ENCODE results near the gene CYTH3.
A peak's percentile ranks its signal among the peaks of the same experiment; 100 is the strongest.
"Not testable (repeated sequence)": the region's sequence is repeated elsewhere in the genome, so short reads cannot be mapped to it uniquely, and the experiment has no call there.

The CYTH3 gene

DNA sequence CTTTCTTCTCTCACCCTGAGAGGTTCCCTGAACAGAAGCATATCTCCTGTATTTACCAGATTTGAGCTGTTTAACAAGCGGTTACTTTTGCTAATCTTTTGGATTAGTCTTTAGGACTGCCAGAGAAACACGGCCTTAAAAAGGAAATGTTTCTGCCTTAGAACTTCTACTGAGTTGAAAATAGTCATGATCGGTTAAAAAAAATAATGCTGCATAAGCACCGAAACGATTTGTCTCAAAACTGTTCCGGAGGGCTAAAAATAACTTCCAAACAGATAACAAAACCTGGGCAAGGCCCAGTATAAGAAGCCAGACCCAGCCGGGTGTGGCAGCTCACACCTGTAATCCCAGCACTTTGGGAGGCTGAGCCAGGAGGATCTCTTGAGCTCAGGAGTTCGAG, 43.3 kb upstream of the CYTH3 start:
- ATAC-seq (ENCODE audit: low read depth): no peak
- TF ChIP-seq, protein P1, sequence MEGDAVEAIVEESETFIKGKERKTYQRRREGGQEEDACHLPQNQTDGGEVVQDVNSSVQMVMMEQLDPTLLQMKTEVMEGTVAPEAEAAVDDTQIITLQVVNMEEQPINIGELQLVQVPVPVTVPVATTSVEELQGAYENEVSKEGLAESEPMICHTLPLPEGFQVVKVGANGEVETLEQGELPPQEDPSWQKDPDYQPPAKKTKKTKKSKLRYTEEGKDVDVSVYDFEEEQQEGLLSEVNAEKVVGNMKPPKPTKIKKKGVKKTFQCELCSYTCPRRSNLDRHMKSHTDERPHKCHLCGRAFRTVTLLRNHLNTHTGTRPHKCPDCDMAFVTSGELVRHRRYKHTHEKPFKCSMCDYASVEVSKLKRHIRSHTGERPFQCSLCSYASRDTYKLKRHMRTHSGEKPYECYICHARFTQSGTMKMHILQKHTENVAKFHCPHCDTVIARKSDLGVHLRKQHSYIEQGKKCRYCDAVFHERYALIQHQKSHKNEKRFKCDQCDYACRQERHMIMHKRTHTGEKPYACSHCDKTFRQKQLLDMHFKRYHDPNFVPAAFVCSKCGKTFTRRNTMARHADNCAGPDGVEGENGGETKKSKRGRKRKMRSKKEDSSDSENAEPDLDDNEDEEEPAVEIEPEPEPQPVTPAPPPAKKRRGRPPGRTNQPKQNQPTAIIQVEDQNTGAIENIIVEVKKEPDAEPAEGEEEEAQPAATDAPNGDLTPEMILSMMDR (IDR thresholded peaks at IDR 0.05; ENCODE audit: poor library complexity, severe bottlenecking): no peak
- Histone ChIP-seq H3K4me3 (ENCODE audit: severe bottlenecking) (no peak overlapping the region), H3K9me3 (ENCODE audit: severe bottlenecking) (no peaks in the 10 kb centered on the region), H3K27me3 (ENCODE audit: insufficient read depth, poor library complexity, severe bottlenecking) (no peaks in the 10 kb centered on the region), H3K36me3 (ENCODE audit: low read depth) (no peaks in the 10 kb centered on the region), H3K27ac (ENCODE audit: poor library complexity, severe bottlenecking) (no peak overlapping the region), H3K4me1 (ENCODE audit: insufficient read depth, poor library complexity, severe bottlenecking) (peaks cover 9% of the 10 kb centered on the region)
- no peak for DNase-seq (ENCODE audit: low spot score)

DNA sequence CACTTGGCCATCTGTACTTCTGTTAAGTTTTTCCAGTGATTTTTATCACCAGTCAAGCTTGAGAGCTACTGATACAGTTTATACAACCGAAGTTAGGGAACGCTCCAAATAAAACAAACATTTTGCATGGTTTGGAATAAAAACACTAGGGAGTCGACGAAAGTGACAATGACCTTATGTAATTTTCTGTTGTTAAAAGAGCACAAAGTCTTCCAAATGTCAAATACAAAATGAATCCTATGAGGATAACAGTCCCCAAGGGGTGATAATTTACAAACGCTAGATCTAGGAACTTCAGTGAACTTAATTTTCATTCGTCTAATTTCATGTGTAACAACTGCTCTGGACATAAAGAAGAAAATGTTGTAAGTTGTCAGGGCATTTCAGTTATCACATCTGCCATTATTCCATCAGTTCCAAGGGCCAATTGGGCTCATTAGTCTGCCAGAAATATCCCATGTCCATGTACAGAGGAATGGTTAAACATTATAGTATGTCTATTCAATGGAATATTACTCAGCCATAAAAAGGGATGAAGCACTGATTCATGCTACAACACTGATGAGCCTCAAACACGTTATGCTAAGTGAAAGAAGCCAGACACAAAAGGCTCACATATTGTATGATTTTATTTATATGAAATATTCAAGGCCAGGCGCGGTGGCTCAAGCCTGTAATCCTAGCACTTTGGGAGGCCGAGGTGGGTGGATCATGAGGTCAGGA, 38.0 kb upstream of the CYTH3 start:
- DNase-seq (ENCODE audit: low spot score) (no peak), ATAC-seq (ENCODE audit: low read depth) (no peak)
- TF ChIP-seq, protein P1 (IDR thresholded peaks at IDR 0.05; ENCODE audit: poor library complexity, severe bottlenecking): no peak
- Histone ChIP-seq H3K27ac (ENCODE audit: poor library complexity, severe bottlenecking) (no peak overlapping the region), H3K4me1 (ENCODE audit: insufficient read depth, poor library complexity, severe bottlenecking) (peaks cover 25% of the 10 kb centered on the region), H3K27me3 (ENCODE audit: insufficient read depth, poor library complexity, severe bottlenecking) (no peaks in the 10 kb centered on the region), H3K9me3 (ENCODE audit: severe bottlenecking) (no peaks in the 10 kb centered on the region), H3K36me3 (ENCODE audit: low read depth) (no peaks in the 10 kb centered on the region), H3K4me3 (ENCODE audit: severe bottlenecking) (no peak overlapping the region)

DNA sequence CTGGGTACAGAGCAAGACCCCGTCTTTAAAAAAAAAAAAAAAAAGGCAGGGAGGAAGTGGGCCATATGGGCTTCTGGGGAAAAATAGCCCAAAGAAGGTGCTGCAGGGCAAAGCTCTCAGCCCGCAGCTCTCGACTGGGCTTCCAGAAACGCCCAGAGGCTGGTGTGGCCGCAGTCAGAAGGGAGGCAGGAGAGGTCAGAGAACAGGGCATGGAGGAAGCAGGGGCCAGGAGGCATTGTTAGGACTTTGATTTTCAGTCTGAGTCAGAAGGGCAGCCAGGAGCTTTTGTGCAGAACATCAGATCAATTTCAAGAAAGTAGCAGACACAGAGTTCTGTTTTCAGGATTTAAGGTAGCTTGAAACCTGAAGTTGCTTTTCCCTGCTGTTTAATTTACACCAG, 35.3 kb upstream of the CYTH3 start:
- no peaks in the 10 kb centered on the region for H3K27me3 ChIP-seq (ENCODE audit: insufficient read depth, poor library complexity, severe bottlenecking)
- TF ChIP-seq, protein P1 (IDR thresholded peaks at IDR 0.05; ENCODE audit: poor library complexity, severe bottlenecking): no peak
- ATAC-seq (ENCODE audit: low read depth): no peak

DNA sequence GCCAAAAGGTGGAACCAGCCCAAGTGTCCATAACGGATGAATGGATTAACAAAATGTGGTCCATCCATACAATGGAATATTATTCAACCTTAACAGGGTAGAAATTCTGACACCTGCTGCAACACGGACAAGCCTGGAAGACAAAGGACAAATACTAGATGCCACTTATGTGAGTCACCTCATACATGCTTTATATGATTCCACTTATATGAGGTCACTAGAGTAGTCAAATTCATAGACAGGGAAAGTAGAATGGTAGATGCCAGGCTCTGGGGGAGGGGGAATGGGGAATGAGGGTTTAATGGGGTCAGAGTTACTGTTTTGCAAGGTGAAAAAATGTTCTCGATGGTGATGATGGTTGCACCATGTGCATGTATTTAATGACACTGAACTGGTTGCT, 34.0 kb upstream of the CYTH3 start:
- Histone ChIP-seq H3K9me3 (ENCODE audit: severe bottlenecking) (no peaks in the 10 kb centered on the region), H3K27me3 (ENCODE audit: insufficient read depth, poor library complexity, severe bottlenecking) (no peaks in the 10 kb centered on the region), H3K4me1 (ENCODE audit: insufficient read depth, poor library complexity, severe bottlenecking) (peaks cover 34% of the 10 kb centered on the region), H3K27ac (ENCODE audit: poor library complexity, severe bottlenecking) (peak overlapping the region; percentile 62), H3K4me3 (ENCODE audit: severe bottlenecking) (no peak overlapping the region), H3K36me3 (ENCODE audit: low read depth) (no peaks in the 10 kb centered on the region)
- TF ChIP-seq, protein P1 (IDR thresholded peaks at IDR 0.05; ENCODE audit: poor library complexity, severe bottlenecking): no peak
- ATAC-seq (ENCODE audit: low read depth) (peak; percentile 99), DNase-seq (ENCODE audit: low spot score) (peak; percentile 74)

More for the DNA sequence above, 35.3 kb upstream of the CYTH3 start:
- H3K36me3 ChIP-seq (ENCODE audit: low read depth): no peaks in the 10 kb centered on the region
- H3K27ac ChIP-seq (ENCODE audit: poor library complexity, severe bottlenecking): peak overlapping the region; percentile 62
- no peak for DNase-seq (ENCODE audit: low spot score)
- H3K4me1 ChIP-seq (ENCODE audit: insufficient read depth, poor library complexity, severe bottlenecking): peaks cover 32% of the 10 kb centered on the region
- H3K4me3 ChIP-seq (ENCODE audit: severe bottlenecking): no peak overlapping the region
- H3K9me3 ChIP-seq (ENCODE audit: severe bottlenecking): no peaks in the 10 kb centered on the region

DNA sequence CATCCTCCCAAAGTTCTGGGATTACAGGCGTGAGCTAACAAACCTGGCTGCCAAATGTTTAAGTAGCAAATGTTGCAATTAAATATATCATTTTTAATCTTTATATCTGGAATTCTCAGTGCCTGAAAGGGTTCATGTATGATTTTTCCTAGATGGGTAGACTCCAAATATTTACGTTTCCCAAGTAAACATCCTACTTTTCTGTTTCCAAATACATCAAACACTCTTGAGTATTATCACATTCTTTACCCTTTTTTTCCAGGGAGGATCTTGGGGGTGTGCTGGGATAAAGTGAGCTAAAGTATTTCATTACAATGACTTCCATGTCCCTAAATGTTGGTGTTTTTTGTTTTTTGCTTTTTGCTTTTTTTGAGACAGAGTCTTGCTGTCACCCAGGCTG, 32.9 kb upstream of the CYTH3 start:
- no peak overlapping the region for H3K4me3 ChIP-seq (ENCODE audit: severe bottlenecking)
- H3K9me3 ChIP-seq (ENCODE audit: severe bottlenecking): no peaks in the 10 kb centered on the region
- TF ChIP-seq, protein P1 (IDR thresholded peaks at IDR 0.05; ENCODE audit: poor library complexity, severe bottlenecking): no peak
- no peaks in the 10 kb centered on the region for H3K36me3 ChIP-seq (ENCODE audit: low read depth)
- peaks cover 34% of the 10 kb centered on the region for H3K4me1 ChIP-seq (ENCODE audit: insufficient read depth, poor library complexity, severe bottlenecking)
- peak overlapping the region; percentile 62 for H3K27ac ChIP-seq (ENCODE audit: poor library complexity, severe bottlenecking)
- ATAC-seq (ENCODE audit: low read depth) (no peak), DNase-seq (ENCODE audit: low spot score) (no peak)
- H3K27me3 ChIP-seq (ENCODE audit: insufficient read depth, poor library complexity, severe bottlenecking): no peaks in the 10 kb centered on the region

DNA sequence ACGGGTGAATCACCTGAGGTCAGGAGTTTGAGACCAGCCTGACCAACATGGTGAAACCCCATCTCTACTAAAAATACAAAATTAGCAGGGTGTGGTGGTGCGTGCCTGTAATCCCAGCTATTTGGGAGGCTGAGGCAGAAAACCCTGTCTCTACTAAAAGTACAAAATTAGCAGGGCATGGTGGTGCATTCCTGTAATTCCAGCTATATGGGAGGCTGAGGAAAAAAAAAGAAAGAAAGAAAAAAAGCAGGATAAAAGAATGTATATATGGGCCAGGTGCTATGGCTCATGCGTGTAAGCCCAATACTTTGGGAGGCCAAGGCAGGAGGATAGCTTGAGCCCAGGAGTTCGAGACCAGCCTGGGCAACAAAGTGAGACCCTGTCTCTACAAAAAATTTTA, 29.0 kb upstream of the CYTH3 start:
- H3K4me1 ChIP-seq (ENCODE audit: insufficient read depth, poor library complexity, severe bottlenecking): peaks cover 16% of the 10 kb centered on the region
- H3K4me3 ChIP-seq (ENCODE audit: severe bottlenecking); H3K9me3 ChIP-seq (ENCODE audit: severe bottlenecking); H3K36me3 ChIP-seq (ENCODE audit: low read depth); H3K27ac ChIP-seq (ENCODE audit: poor library complexity, severe bottlenecking); ATAC-seq (ENCODE audit: low read depth); DNase-seq (ENCODE audit: low spot score); H3K27me3 ChIP-seq (ENCODE audit: insufficient read depth, poor library complexity, severe bottlenecking): not testable (repeated sequence)

Measured in RWPE2 (cell line).